Measurements from ENCODE around the gene CLMP.
A peak's percentile ranks its signal among the peaks of the same experiment; 100 is the strongest.
"Not testable (repeated sequence)": the region's sequence is repeated elsewhere in the genome, so short reads cannot be mapped to it uniquely, and the experiment has no call there.

Gene CLMP

DNA sequence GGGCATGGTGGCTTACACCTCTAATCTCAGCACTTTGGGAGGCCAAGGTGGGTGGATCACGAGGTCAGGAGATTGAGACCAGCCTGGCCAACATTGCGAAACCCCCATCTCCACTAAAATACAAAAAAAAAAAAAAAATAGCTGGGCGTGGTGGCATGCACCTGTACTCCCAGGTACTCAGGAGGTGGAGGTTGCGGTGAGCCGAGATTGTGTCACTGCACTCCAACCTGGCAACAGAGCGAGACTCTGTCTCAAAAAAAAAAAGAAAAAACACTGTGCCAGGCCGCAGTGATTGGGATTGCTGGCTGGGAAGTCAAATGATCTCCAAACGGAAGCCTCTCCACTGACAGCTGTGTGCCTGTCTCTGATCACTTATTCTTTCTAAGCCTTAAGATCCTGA lies 104.9 kb downstream of the CLMP start:
- FAIRE-seq; DNase-seq (ENCODE audit: insufficient read length, low spot score): not testable (repeated sequence)

DNA sequence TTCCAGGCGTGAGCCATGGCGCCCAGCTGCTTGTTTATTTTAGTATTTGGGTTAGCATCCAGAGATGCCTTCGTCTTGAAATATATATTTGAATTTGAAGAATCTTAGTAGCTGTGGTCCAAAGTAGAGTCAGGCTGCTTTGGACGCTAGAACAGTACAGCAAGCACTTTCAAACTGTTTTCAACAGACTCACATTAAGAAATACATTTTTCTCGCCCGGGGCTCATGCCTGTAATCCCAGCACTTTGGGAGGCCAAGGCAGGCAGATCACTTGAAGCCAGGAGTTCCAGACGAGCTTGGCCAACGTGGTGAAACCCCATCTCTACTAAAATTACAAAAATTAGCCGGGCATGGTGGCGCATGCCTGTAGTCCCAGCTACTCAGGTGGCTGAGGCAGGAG lies 106.2 kb downstream of the CLMP start:
- FAIRE-seq; DNase-seq (ENCODE audit: insufficient read length, low spot score): not testable (repeated sequence)

DNA sequence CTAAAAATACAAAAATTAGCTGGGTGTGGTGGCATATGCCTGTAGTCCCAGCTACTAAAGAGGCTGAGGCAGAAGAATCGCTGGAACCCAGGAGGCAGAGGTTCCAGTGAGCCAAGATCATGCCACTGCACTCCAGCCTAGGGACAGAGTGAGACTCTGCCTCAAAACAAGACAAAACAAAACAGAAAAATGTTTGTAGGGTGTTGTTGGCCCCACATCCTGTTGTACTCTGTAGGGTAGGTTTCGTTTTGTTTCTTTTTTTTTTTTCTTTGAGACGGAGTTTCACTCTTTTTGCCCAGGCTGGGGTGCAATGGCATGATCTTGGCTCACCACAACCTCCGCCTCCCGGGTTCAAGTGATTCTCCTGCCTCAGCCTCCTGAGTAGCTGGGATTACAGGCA lies 107.4 kb downstream of the CLMP start:
- peak; percentile 71 for FAIRE-seq
- DNase-seq (ENCODE audit: insufficient read length, low spot score), result not testable (repeated sequence)

DNA sequence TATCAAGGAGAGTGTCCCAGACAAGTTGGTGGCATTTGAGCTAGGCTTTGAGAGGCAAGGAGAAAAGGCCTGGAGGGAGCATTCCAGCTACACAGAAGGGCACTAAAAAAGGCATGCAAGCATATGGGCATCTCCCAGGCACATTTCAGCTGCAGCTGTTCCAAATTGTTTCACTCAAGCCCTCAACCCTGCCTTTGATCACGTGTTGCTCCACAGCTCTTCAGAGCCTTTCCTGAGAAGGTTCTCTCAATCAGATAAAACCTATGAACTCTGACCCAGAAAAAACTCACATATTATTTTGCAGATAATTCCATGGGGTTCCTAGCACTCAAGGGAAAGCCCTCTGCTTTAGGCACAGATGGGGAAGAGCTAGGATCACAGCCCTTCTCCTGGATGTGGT lies 108.7 kb downstream of the CLMP start:
- DNase-seq (ENCODE audit: insufficient read length, low spot score), result no peak
- FAIRE-seq, result no peak

DNA sequence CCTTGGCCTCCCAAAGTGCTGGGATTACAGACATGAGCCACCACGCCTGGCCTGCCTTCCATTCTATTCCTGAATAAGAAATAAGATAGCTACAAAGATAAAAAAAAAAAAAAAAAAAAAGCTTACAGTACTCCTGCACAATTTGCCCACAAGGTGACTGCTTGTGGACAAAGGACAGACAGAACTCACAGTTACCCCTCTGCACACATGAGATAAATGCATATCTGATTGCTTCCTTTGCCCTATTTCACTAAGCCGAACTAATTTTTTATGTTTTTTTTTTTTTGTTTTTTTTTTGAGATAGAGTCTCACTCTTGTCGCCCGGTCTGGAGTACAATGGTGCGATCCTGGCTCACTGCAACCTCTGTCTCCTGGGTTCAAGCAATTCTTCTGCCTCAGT lies 109.6 kb downstream of the CLMP start:
- FAIRE-seq (no peak), DNase-seq (ENCODE audit: insufficient read length, low spot score) (no peak)

DNA sequence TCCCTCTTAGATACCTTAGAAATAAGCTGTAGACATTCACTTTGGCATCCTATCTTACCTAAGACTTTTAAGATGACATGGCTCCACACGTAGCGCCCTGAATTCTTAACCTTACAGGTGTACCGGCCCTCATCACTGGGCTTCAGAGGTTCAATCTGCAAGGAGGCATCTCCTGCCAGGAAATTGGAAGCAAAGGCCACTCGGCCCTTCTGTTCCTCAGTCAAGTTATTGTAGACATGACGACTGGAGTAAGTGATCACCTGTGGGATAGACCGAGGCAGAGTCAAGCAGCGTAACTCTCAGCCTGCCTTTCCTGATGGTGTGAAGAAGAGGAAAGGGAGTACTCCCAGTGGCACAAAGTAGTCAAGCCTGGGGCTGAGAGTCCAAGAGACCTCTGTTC lies 110.6 kb downstream of the CLMP start:
- no peak for DNase-seq (ENCODE audit: insufficient read length, low spot score)
- FAIRE-seq, result no peak

DNA sequence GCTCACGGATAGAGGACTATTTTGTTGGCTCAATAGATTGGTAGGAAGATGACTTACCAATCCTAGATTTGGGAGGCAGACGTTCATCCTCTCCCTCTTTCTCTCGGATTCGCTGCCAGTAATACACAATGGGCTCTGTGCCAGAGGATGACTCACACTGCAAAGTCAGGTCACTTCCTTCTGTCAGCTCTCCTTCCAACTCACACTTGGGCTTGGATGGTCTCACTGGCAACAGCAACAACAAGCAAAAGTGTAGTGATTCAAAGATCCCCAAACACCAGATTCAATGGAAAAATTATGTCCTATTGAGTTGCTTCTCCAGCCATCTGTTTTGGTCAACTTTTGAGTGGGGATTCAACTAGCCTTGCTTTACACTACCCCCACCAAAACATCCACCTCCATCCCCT lies 111.4 kb downstream of the CLMP start:
- no peak for FAIRE-seq
- no peak for DNase-seq (ENCODE audit: insufficient read length, low spot score)

DNA sequence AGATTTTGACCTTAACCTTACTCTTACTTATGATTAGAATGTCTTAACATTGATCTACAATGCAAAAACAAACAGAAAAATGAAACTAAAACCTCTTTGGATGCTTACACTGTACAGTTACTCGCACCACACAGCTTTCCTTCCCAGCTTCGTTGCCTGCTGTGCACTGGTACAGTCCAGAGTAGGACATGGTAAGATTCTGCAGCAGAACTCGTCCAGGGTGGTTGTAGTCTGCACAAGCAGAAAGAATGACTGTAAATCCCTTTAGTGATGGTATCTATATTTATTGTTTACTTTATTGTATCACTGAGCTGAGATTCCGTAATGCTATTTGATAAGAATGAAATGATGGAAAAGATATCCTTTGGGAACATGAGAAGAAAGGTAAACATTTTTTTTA lies 112.1 kb downstream of the CLMP start:
- DNase-seq (ENCODE audit: insufficient read length, low spot score) (no peak), FAIRE-seq (no peak)

DNA sequence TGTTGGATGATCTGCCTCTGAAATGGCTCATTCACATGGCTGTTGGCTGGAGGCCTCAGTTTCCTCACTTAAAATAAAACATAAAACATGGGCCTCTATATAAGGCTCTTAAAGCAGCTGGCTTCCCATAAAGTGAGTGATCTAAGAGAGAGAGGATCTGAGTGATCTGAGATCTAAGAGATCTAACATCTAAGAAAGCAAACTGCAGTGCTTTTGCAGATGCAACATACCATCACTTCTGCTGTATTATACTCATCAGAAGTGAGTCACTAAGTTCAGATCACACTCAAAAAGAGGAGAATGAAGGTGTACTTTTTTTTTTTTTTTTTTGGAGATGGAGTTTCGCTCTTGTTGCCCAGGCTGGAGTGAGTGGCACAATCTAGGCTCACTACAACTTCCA lies 115.0 kb downstream of the CLMP start:
- DNase-seq (ENCODE audit: insufficient read length, low spot score) (no peak), FAIRE-seq (no peak)

DNA sequence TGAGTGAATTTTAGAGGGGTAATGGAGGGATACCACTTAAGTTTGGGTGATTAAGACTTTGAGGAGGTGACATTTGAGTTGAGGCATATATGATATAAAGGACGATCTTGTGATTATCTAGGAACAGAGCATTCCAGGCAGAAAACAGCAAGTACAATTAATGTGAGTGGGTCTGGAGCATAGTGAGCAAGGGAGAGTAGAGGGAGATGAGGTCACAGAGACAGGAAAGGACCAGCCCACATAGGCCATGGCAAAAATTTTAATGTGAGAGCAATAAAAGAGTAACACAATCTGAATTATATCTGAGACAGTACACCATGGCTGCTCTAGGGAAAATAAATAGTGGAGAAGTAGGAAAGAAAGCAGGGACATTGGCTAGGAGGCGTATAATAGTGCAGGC lies 118.6 kb downstream of the CLMP start:
- no peak for FAIRE-seq
- DNase-seq (ENCODE audit: insufficient read length, low spot score), result no peak

DNA sequence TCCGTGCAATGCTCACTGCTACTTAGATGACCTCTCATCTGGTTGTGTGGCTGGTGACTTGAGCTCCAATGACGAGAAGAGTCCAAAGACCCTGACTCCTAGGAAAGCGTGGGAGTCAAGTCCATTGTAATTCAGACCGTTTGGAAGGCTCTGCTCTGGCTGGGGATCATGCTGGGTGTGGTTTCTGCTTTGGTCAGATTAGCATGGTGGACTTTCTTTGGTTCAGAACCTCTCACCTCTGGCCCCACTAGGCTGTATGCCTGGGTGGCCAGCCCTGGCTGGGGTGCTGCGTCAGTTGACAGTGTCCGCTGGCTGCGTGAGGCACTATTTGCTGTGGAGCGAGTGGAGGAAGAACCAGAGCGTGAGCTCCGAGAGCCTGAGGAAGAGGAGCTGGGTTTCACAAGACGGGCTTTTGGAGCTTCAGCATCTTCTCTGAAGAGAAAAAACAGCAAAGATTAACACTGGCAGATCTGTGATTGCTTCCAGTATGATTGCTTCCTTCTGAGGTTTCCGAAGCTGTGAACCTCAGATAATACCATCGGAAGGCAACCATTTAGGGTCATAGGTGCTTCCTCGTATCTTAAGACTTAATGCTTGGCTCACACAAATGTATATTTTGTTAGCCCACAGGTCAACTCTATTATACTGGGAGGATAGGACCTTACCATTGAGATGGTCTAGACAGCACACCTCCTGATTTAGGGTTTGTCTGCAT lies 121.5 kb downstream of the CLMP start:
- DNase-seq (ENCODE audit: insufficient read length, low spot score) (no peak), FAIRE-seq (no peak)

DNA sequence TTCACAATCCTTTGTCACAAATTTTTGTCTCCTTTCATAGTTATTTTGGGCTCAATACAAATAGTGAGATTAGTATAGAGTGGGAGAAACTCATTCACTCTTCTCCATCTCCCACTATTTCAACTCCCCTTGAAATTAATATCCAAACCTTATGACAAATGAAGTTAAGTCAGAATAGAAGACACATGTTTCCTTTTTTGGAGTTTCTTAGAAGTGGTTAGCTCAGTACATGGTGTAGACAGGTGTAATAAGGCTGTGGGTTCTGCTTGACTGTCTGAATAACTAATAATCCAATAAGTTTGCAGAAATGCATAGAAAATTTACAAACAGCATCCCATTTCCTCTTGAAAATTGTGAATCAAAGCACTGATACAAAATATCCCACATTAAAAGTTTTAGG lies 122.3 kb downstream of the CLMP start:
- DNase-seq (ENCODE audit: insufficient read length, low spot score) (no peak), FAIRE-seq (no peak)

DNA sequence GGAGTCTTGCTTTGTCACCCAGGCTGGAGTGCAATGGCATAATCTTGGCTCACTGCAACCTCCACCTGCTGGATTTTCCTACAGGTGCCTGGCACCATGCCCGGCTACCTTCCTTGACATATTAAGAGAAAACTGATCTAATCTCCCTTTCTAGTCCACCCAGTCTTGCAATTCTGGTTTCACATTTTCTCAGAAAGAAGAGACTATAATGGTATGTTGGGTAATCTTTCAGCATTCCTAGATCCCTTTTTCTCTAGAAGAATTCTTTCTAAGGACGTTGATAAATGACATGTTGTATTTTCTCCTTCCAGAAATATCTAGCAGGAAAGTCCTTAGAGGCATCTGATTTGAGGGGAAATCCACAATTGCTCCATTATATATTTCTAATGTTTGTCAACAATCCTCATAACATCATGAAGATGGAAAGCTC lies 122.7 kb downstream of the CLMP start:
- FAIRE-seq (no peak), DNase-seq (ENCODE audit: insufficient read length, low spot score) (no peak)

DNA sequence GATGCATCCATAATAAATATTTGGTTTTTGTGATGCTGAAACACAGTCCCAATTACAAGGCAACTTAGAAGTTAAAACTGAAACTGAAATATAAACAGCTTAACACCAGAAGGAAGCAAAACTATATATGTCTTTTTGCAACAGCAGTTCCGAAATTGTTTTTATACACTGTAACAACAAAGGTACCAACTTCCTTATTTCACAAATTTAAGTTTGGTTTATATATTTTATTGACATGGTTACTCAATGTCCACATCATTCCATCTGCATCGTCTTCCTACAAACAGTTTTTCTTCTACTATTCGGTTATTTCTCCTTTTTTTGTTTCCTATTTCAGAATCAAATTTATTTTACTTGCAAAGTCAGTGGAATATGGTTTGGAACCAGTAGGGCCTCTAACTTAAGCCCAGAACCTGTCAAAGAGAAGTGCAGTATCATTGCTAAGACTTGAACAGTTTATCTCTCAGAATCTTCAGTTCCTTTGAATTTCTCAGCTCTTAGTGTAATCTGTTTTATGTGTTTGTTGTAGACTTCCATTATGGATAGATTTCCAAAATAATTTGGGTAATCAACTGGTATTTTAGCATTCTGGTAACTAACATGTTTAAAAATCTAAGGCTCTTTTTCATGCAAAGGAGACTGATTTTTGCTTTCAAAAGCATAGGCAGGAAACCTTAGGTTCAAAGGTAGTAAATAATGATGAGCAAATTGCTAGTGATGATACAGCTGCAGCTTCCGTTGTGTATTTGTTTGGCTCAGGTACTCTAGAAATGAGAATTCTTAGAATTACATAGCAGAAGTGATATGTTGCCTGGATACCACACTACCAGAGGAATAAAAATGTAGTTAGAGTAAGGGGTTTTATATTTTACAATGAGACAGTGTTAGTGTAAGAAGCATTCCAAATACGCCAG lies 124.9 kb downstream of the CLMP start:
- FAIRE-seq, result peak; percentile 80
- no peak for DNase-seq (ENCODE audit: insufficient read length, low spot score)

DNA sequence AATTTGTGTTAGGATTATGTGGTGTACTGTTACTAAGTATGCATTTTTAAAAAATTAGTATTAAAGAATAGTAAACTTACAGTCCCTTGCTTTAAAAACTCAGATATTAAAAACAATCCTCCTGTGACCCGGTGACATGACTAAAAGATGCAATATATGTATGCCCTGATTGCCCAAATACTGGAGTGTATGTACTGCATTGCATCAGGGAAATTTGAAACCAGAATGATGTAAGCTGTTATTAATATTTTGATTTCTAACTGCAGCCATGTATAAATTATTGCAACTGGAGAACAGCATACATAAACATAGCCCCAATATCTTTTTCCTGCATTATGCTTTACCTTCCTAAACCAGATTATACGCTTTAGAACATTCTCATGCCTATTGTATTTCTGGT lies 129.4 kb downstream of the CLMP start:
- FAIRE-seq (peak; percentile 11), DNase-seq (ENCODE audit: insufficient read length, low spot score) (no peak)

DNA sequence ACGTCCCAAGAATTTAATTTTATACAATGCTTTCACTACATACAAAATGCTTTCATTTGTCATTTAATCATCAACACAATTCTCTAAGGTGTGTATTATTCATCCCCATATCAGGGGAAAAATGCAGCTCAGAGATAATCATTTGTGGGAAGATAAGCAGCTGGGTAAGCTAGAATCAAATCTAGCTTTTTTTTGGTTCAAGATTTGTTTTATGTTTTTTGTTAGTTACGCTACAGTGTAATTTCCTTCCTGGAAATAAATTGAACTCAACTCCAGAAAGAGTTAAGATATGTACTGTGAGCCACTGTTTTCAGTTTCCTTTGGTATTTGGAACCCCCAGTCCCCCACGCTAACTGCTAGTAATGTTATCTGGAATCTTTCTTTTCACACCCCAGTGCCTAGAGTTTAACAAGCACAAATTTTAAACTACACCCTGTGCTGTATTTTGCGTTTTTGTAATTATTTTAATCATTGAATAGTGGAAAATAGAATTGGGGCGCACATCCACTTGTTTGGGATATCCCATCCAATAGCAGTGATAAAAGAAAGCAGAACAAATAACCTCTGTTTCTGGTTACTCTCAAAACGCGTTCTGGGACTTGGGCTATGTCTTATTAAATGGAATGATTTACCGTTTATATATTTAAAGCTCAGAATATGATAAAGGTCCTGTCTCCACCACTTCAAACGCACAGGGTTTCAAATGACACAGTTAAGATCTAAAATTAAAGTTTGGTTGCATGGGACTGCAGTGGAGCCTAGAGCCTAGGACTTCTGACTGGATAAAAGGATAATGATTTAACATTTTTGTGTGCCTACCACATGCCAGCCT lies 131.0 kb downstream of the CLMP start:
- DNase-seq (ENCODE audit: insufficient read length, low spot score) (no peak), FAIRE-seq (peak; percentile 60)

DNA sequence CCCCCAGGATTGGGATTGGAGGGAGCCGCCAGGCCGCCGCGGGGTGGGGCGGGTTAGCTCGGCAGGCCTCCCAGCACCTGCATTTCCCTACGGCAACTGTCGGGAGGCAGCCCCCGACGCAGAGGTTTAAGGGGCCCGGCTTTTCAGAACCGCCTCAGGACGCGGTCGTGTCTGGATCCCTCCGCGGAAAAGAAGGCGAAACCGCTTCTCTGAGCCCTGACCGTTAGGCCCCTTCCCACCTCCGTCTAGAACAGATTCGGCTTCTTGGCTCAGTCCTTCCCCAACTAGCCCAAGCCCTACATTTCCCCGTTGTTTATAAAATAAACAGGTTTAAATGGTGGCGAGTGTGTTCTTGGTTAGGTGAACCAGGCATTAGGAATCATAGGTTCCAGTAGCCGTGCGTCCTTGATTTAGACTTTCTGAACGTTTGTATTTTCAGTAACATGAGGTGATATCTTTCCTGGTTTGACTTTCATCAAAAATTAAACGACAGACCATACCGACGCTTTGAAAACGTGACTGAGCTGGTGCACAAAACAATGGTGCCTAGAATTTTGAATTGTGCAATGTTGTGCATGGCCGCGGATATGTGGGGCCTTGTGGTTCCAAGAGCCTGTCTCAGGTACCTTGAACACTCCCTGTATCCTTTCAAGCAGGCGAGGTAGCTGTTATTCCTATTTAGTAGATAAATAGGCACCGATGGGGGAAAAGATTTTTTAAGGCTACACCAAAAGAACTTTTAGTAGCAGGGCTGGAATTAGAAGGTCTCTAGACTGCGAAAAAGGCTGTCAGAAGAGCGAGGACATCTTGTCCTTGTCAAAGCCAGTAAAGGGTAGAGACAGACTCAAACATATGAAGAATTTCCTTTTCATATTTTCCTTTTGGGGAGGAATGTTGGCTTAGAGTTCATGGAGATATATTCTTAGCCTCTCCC lies 131.9 kb downstream of the CLMP start:
- FAIRE-seq (peak; percentile 56), DNase-seq (ENCODE audit: insufficient read length, low spot score) (no peak)

DNA sequence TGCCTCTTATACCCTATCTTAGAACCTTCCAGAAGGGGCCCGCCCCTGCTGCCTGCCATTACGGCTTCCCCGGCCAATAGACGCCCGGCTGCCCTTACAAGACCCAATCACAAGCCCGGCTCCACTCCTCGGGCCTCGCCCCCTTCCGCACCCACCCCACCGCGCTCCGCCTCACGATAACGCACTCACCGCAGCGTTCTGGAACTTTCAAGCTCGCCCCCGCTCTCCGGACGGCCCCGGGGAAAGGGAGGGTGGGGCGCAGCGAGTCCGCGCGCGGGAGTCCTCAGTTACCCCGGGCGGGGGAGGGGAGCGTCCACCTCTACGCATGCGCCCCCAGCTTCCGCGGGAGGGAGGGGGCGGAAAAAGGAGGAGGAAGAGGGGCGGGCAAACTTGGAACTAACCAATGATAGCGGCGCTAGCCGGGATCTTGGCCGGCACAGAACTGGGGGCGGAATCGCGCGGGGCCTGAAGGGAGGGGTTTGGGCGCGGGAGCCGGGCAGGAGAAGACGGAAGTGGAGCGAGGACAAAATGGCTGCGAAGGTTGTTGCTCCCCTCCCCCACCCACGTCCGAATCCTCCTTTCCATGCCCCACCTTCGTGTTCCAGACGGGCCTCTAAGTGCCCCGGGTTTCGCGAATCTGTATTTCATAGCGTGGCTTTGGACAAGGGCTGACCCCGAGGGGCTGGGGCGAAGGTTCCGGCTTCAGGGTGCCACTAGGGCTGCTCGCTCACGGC lies 132.7 kb downstream of the CLMP start:
- peak; percentile 67 for DNase-seq (ENCODE audit: insufficient read length, low spot score)
- FAIRE-seq, result peak; percentile 91

DNA sequence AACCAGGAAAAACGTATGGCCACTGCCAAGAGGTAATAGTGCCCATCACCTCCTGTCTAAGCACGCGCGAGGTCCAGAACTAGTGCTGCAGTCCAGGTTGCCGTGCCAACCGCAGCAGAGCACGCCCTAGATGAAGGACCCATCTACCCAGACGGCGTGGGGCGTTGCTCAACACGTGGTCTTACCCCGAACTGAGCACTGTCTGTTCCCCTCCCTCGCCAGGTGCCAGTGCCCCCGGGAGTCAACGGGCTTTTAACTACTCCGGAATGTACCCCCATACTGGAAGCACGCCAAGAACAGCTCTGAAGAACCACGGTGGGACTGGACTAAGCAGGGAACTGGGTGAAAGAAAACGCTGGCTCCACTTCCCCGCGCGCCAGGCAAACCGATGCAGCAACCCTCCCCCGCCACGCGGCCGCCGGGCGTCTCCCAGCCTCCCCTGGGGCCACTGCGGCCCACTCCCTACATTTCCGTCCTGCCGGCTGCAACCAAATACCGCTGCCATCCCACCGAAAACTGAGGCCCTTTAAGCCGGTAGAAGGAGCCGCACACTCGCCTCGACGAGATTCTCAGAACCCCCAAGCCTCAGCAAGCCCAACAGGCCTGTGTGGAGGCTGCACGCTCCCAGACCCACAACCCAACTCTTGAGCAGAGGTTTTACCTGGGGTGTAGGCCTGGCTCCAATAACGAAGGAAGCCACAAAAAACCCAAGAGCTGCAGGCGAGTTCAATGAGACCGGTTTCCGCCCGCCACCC lies 133.5 kb downstream of the CLMP start, which contains the start of gene HSPA8:
HSPA8 (minus strand) TSS at position 734 of the 755 bp plus-strand sequence. CDS start 812 bp downstream, outside the sequence.
- FAIRE-seq (no peak), DNase-seq (ENCODE audit: insufficient read length, low spot score) (no peak)
